IMR-90 (cell line): ENCODE measurements around the gene CERT1. TPM values are rescaled to one million over a fixed set of nuclear protein-coding genes. Genes with fewer than 3 reads are reported as not detected.
A peak's percentile ranks its signal among the peaks of the same experiment; 100 is the strongest.

ENCODE experiments used
- ATAC-seq: fragments of 200-7000 bp; cut with Tn5 transposase; 2 replicates; pipeline ENCODE4 v1.9.1; 2020; ENCODE audit warnings: low read depth, mild to moderate bottlenecking, moderate library complexity
- BruUV-seq: library from RNA; stranded (reverse); fragments of 400-500 nt; replicated peaks from 2 replicates; lab custom pipeline; 2021; lab: Mats Ljungman, UMichigan
- CTCF ChIA-PET: fragments of 300-600 bp; formaldehyde crosslinking; extraction: SDS; loops from one replicate; lab custom pipeline; 2021; ENCODE audit warnings: antibody characterized with exemption; lab: Yijun Ruan, JAX
- POLR2A ChIA-PET: fragments of 300-600 bp; sonication (Branson Sonifier 250); formaldehyde crosslinking; loops from one replicate; lab custom pipeline; 2022; ENCODE audit warnings: antibody characterized with exemption; ENCODE audit not compliant: unreplicated experiment; lab: Charles Lee
- DNase-seq: peaks from one replicate; pipeline ENCODE4 v3.0.0; 2013
- H2AFZ ChIP-seq: replicated peaks from 2 replicates; pipeline ENCODE3; 2013; ENCODE audit warnings: low read length, mild to moderate bottlenecking; ENCODE audit not compliant: poor library complexity
- H2AK5ac ChIP-seq: 2 replicates; pipeline ENCODE4 v1.6.1; 2013; ENCODE audit warnings: low read depth, low read length, inconsistent platforms
- H2AK9ac ChIP-seq: replicated peaks from 2 replicates; pipeline ENCODE3; 2013; ENCODE audit warnings: mild to moderate bottlenecking, low read depth, low read length, moderate library complexity; ENCODE audit not compliant: poor library complexity
- H2BK120ac ChIP-seq: 2 replicates; pipeline ENCODE4 v1.6.1; 2013; ENCODE audit warnings: low read depth, low read length, inconsistent platforms
- H2BK15ac ChIP-seq: 3 replicates; pipeline ENCODE4 v1.6.1; 2013; ENCODE audit warnings: low read depth, low read length, inconsistent platforms
- H2BK20ac ChIP-seq: 2 replicates; pipeline ENCODE4 v1.6.1; 2013; ENCODE audit warnings: low read depth, mild to moderate bottlenecking, inconsistent platforms, low read length, moderate library complexity
- H2BK5ac ChIP-seq: 2 replicates; pipeline ENCODE4 v1.6.1; 2013; ENCODE audit warnings: mild to moderate bottlenecking, low read depth, low read length, inconsistent platforms; ENCODE audit not compliant: poor library complexity, severe bottlenecking
- H3K14ac ChIP-seq: replicated peaks from 2 replicates; pipeline ENCODE4 v1.6.1; 2013; ENCODE audit warnings: low read depth, low read length, inconsistent platforms
- H3K18ac ChIP-seq: 2 replicates; pipeline ENCODE4 v1.6.1; 2013; ENCODE audit warnings: low read depth, low read length, control low read depth
- H3K23ac ChIP-seq: 2 replicates; pipeline ENCODE4 v1.6.1; 2013; ENCODE audit warnings: low read depth, low read length, inconsistent platforms
- H3K27ac ChIP-seq: 2 replicates; pipeline ENCODE4 v1.5.1; 2013; ENCODE audit warnings: mild to moderate bottlenecking, control low read depth, low read length; ENCODE audit not compliant: insufficient read depth
- H3K27me3 ChIP-seq: 2 replicates; pipeline ENCODE4 v1.6.1; 2013; ENCODE audit warnings: low read length; ENCODE audit not compliant: control insufficient read depth, insufficient read depth
- H3K36me3 ChIP-seq: 2 replicates; pipeline ENCODE4 v1.6.1; 2013; ENCODE audit warnings: low read length, mixed read lengths; ENCODE audit not compliant: control insufficient read depth, insufficient read depth
- H3K4ac ChIP-seq: 2 replicates; pipeline ENCODE4 v1.6.1; 2013; ENCODE audit warnings: low read depth, low read length, inconsistent platforms
- H3K4me1 ChIP-seq: 2 replicates; pipeline ENCODE4 v1.6.1; 2013; ENCODE audit warnings: low read length, mixed read lengths; ENCODE audit not compliant: control insufficient read depth, insufficient read depth
- H3K4me2 ChIP-seq: 2 replicates; pipeline ENCODE4 v1.6.1; 2013; ENCODE audit warnings: low read depth, mild to moderate bottlenecking, control low read depth, low read length, moderate library complexity
- H3K4me3 ChIP-seq: 2 replicates; pipeline ENCODE4 v1.5.1; 2013; ENCODE audit warnings: low read depth, mild to moderate bottlenecking, control low read depth, low read length, moderate library complexity; ENCODE audit not compliant: insufficient read depth
- H3K56ac ChIP-seq: 2 replicates; pipeline ENCODE4 v1.6.1; 2013; ENCODE audit warnings: low read length, inconsistent platforms; ENCODE audit not compliant: insufficient read depth; ENCODE audit errors: extremely low read depth
- H3K79me1 ChIP-seq, 2 experiments: 2 replicates each; pipeline ENCODE4 v1.6.1; 2013; ENCODE audit warnings: low read length in 2 of 2, inconsistent platforms in 1 of 2, low read depth in 1 of 2
- H3K9ac ChIP-seq: 2 replicates; pipeline ENCODE4 v1.6.1; 2013; ENCODE audit warnings: low read depth, low read length, control low read depth
- H3K9me1 ChIP-seq: 2 replicates; pipeline ENCODE4 v1.6.1; 2013; ENCODE audit warnings: low read length, inconsistent platforms; ENCODE audit not compliant: insufficient read depth
- H3K9me3 ChIP-seq: 2 replicates; pipeline ENCODE4 v1.6.1; 2013; ENCODE audit warnings: low read length; ENCODE audit not compliant: control insufficient read depth, insufficient read depth
- H4K20me1 ChIP-seq: 2 replicates; pipeline ENCODE4 v1.6.1; 2013; ENCODE audit warnings: low read length, inconsistent platforms; ENCODE audit not compliant: insufficient read depth
- H4K5ac ChIP-seq: 2 replicates; pipeline ENCODE4 v1.6.1; 2013; ENCODE audit warnings: mild to moderate bottlenecking, low read depth, low read length, control low read depth
- H4K8ac ChIP-seq, 2 experiments: 2 replicates each; pipeline ENCODE4 v1.6.1; 2013; ENCODE audit warnings: low read depth in 2 of 2, low read length in 2 of 2, control low read depth in 1 of 2, inconsistent platforms in 1 of 2
- H4K91ac ChIP-seq: 2 replicates; pipeline ENCODE4 v1.6.1; 2013; ENCODE audit warnings: low read depth, low read length, inconsistent platforms; ENCODE audit not compliant: insufficient read depth
- CEBPB ChIP-seq: IDR thresholded peaks from 2 replicates; pipeline ENCODE4 v1.6.1; 2012; ENCODE audit warnings: low read depth, low read length, improper control_type of control experiment
- ELK1 ChIP-seq: fragments of 150-350 bp; IDR thresholded peaks from 2 replicates; pipeline ENCODE4 v1.6.1; 2016; ENCODE audit warnings: low read depth, mild to moderate bottlenecking, low read length, moderate library complexity, borderline replicate concordance
- FOS ChIP-seq: fragments of 150-350 bp; IDR thresholded peaks from 2 replicates; pipeline ENCODE4 v1.6.1; 2016; ENCODE audit warnings: low read depth, low read length
- MAZ ChIP-seq: IDR thresholded peaks from 2 replicates; pipeline ENCODE4 v1.6.1; 2012; ENCODE audit warnings: low read depth, mild to moderate bottlenecking, low read length, improper control_type of control experiment, moderate library complexity, borderline replicate concordance
- POLR2A ChIP-seq: IDR thresholded peaks from 2 replicates; pipeline ENCODE4 v1.6.1; 2012; ENCODE audit warnings: mild to moderate bottlenecking, low read depth, low read length
- WGBS, 2 experiments: methylation state at CpG; one replicate each; pipeline versions ENCODE4 v1.1.5 to v1.1.7; 2013; ENCODE audit warnings: missing lambda C conversion rate in 2 of 2; ENCODE audit not compliant: insufficient read length in 1 of 2; ENCODE audit errors: extremely low coverage in 2 of 2; 5-methylcytosine and 5-hydroxymethylcytosine counted together
- dilution Hi-C: fragments of 300-500 bp; cut with HindIII; formaldehyde crosslinking; loops from one replicate; pipeline ENCODE4 v1.14.3; 2018; ENCODE audit warnings: low sequenced_read_pairs; ENCODE audit not compliant: unreplicated experiment
- in situ Hi-C: fragments of 300-500 bp; cut with MboI; formaldehyde crosslinking; loops from 3 replicates; pipeline ENCODE4 v1.14.3; 2019; ENCODE audit warnings: low sequenced_read_pairs, inconsistent platforms, mixed read lengths
- intact Hi-C: fragments of 100-400 bp; cut with micrococcal nuclease; formaldehyde crosslinking; loops from 2 replicates; pipeline ENCODE4 v1.10.0; 2022
- polyA plus RNA-seq, 3 experiments: library from polyadenylated mRNA; depleted of rRNA; stranded (reverse); fragments of >200 nt; gene quantifications; 2 replicates each; pipeline ENCODE4 v1.2.3, GENCODE V29; 2012; ENCODE audit warnings: low replicate concordance in 1 of 3
- total RNA-seq: library from RNA; depleted of rRNA; stranded (reverse); fragments of >200 nt; gene quantifications from 2 replicates; pipeline ENCODE4 v1.2.3, GENCODE V29; 2012

CERT1 gene
- total and polyA plus RNA-seq, 2 of the 4 experiments (the other 2 are of a cell fraction): 7.2 TPM

GRCh38 chr5:75510417-75510835, 1.0 kb downstream of the CERT1 start:
- Histone ChIP-seq H2AK9ac (peak overlapping the region; percentile 97), H4K5ac (no peak overlapping the region), H3K18ac (no peak overlapping the region), H3K9me3 (no peaks in the 10 kb centered on the region), H2BK120ac (no peak overlapping the region), H3K36me3 (no peaks in the 10 kb centered on the region), H3K9ac (peak overlapping the region; percentile 87), H2BK5ac (peak overlapping the region; percentile 12), H3K56ac (peak overlapping the region; percentile 51), H3K4me2 (peak overlapping the region; percentile 86), H3K27me3 (no peaks in the 10 kb centered on the region), H3K9me1 (no peaks in the 10 kb centered on the region), H3K79me1 (peaks cover 0 to 58% of the 10 kb centered on the region in 2 experiments), H3K4me1 (no peaks in the 10 kb centered on the region), H2BK20ac (no peak overlapping the region), H4K20me1 (no peaks in the 10 kb centered on the region; the same call in 1 of the 2 replicates), H3K27ac (peak overlapping the region; percentile 91), H3K4ac (peak overlapping the region; percentile 93; the same call in 1 of the 2 replicates), H2AFZ (peak overlapping the region; percentile 98), H3K4me3 (peak overlapping the region; percentile 88), H3K14ac (peak overlapping the region; percentile 72; the same call in 1 of the 2 replicates), H4K8ac (no peak overlapping the region), H2BK15ac (no peak overlapping the region), H2AK5ac (no peak overlapping the region), H3K23ac (peak overlapping the region; percentile 88), H4K91ac (no peak overlapping the region)
- peak; percentile 9 for ATAC-seq
- dilution Hi-C loops (no loop called here), in situ Hi-C loops (no loop called here), intact Hi-C loops (loop anchor here (2.0 kb wide), 3 partner anchors 56 to 172 kb away; no protein-coding TSS in a partner anchor)
- WGBS, 2 experiments: 0% methylated on average over 10 of the region's 15 CpGs; no CpG with 5 or more reads in 1 of the 2 experiments
- POLR2A ChIA-PET: no interaction called here
- 0 out of 2 replicates have a peak, but pooled peaks have one; percentile 22 for TF ChIP-seq CEBPB
- TF ChIP-seq MAZ: no peak
- TF ChIP-seq FOS: no peak
- no peak for TF ChIP-seq ELK1
- no peak for TF ChIP-seq POLR2A
- CTCF ChIA-PET: interaction anchor here (0.7 kb wide), 1 partner anchor 170 kb away, joined by 3 read pairs; no protein-coding TSS in a partner anchor
- BruUV-seq: no TSS peak
- DNase-seq: peak; percentile 28
